GM19025 (cell line): ENCODE data around the gene ATP1B3.
A peak's percentile ranks its signal among the peaks of the same experiment; 100 is the strongest.
"Not testable (repeated sequence)": the region's sequence is repeated elsewhere in the genome, so short reads cannot be mapped to it uniquely, and the experiment has no call there.

ENCODE experiments used
- ATAC-seq: cut with Tn5 transposase; IDR thresholded peaks from one replicate; pipeline ENCODE4 v1.9.1; 2021; ENCODE audit warnings: mild to moderate bottlenecking, low read depth, moderate library complexity; ENCODE audit not compliant: unreplicated experiment

The ATP1B3 gene

DNA sequence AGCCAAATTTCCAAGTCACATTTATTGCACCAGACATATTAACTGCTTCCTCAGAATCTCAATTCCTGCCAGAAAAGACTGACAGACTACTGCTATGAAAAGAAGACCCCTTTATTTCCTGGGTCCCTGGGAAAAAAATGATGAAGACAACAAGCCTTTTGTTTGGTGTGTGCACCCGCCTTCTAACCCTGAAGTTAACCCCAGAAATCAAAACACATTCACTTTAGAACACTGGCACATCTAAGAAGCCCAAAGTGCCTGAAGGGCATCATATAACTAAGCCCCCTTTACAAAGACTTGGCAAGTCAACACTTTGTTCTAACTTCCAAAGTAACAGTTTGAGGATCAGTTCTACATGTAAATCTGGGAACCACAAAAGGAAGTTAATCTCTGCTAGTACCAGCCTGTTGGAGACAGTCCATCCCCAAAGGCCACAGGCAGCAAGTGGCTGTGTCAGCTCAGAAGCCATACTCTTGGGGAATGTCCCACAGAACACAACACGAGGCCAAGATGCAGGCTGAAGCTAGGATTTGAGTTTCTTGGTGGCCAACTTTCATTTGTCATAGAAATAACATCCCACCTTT lies 16.3 kb upstream of the ATP1B3 start:
- ATAC-seq = no peak

GRCh38 chr3:141860766-141861513 lies 15.5 kb upstream of the ATP1B3 start:
- no peak for ATAC-seq

- ATAC-seq = no peak
Observed at GRCh38 chr3:141862279-141862816, 14.1 kb upstream of the ATP1B3 start.

GRCh38 chr3:141863491-141863890 lies 13.0 kb upstream of the ATP1B3 start:
- ATAC-seq = no peak

- no peak for ATAC-seq
Observed at GRCh38 chr3:141864281-141864970, 12.0 kb upstream of the ATP1B3 start.

DNA sequence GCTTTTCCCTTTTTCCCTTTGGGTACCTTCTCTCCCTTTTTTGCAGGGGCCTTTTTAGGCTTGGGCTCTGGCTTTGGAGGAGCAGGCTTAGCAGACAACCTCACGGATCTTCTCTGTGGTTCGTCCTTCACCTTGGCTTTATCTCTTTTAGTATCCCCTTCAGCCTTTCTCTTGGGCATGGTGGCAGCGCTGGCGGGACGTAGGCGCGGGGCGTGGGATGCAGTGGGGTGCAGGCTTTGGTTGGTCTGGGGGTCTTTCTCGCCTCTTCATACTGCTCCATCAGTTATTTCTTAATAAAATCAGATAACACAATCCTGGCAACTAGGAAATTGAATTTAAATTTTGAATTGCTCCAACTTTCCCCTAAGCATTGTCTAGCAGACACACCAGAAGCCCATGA lies 11.3 kb upstream of the ATP1B3 start:
- no peak for ATAC-seq

GRCh38 chr3:141870091-141870687 lies 6.3 kb upstream of the ATP1B3 start:
- ATAC-seq = no peak

- ATAC-seq = peak; percentile 32
Observed at GRCh38 chr3:141875374-141875892, 1.0 kb upstream of the ATP1B3 start.

GRCh38 chr3:141875893-141876380 lies 506 bp upstream of the ATP1B3 start:
- peak; percentile 34 for ATAC-seq

DNA sequence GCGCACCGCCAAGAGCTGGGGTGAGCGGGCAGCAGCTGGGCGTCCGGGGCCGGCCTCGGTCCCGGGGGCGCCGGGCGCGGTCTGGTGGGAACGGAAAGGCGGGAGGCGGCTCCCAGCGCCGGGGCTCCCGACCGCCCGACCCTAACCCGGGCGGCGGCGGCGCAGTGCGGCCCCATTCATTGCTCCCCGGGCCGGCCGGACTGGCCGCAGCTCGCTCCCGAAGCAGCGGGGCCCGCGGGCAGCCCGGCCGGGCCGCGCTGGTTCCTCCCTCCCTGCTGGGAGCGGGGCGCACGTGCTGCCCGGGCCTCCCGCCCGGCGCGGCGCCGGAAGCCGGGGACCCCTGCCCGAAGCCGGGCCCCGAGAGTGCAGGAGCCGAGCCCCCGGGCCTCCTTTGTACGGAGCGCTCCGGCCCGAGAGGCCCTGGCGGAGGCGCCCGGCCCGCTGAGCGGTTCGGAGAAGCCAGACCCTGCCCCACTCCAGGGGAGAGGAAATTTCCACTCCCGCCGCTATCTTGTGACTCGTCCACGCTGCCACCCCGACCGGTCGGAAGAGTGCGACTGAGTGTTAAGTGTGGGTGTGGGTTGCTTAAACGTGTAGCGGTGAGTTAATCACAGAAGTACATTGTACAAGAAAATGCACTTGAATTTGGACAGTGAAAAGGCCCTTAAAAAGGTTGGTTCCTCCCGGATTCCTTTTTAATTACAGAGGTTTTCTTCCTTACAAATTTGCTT lies 613 bp downstream of the ATP1B3 start:
- peak; percentile 20 for ATAC-seq

- no peak for ATAC-seq
Observed at GRCh38 chr3:141877911-141878310, 1.5 kb downstream of the ATP1B3 start.

GRCh38 chr3:141878326-141878725 lies 1.9 kb downstream of the ATP1B3 start:
- ATAC-seq = no peak

DNA sequence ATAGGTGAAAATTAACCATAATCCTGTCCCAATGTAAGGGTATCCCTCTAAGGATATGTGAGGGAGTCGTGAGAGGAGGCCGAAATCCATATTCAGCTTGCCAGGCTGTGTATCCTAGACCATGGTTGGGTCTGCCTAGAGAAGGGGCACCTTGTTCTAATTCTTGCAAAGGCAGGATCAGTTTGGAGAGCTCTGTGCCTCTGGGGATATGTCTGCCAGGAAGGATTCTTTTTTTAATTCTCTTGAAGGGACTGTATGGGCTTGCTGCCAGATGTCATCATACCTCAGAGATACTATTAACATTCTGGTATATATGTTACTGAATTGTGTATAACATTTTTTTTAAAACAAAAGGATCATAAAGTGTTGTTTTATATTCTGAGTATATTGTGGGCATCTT lies 2.4 kb downstream of the ATP1B3 start:
- no peak for ATAC-seq

DNA sequence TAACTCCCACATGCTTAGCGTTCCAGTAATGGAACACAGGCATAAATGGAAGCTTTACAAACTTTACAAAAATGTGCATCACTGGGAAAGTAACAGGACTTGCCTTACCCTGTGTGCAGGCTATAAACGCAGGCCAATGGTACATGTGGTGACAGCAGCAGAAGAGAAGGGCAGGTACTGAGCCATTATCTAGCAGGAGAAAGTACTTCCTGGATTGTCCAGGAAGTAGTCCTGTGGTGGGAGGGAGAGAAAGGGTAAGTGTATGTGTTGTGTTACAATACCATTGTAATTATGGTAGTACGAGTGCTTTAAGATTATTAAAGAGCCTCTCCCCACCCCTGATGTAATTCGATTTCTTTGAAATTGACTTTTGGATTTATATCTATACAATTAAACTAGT lies 5.3 kb downstream of the ATP1B3 start:
- no peak for ATAC-seq

- ATAC-seq = no peak
Observed at GRCh38 chr3:141887051-141887450, 10.6 kb downstream of the ATP1B3 start.

DNA sequence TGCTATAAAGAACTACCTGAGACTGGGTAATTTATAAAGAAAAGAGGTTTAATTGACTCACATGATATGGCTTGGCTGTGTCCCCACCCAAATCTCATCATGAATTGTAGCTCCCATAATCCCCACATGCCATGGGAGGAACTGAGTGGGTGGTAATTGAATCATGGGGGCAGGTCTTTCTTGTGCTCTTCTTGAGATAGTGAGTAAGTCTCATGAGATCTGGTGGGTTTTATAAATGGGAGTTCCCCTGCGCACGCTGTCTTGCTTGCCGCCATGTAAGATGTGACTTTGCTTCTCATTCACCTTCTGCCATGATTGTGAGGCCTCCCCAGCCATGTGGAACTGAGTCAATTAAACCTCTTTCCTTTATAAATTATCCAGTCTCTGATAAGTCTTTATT lies 12.1 kb downstream of the ATP1B3 start:
- not testable (repeated sequence) for ATAC-seq

DNA sequence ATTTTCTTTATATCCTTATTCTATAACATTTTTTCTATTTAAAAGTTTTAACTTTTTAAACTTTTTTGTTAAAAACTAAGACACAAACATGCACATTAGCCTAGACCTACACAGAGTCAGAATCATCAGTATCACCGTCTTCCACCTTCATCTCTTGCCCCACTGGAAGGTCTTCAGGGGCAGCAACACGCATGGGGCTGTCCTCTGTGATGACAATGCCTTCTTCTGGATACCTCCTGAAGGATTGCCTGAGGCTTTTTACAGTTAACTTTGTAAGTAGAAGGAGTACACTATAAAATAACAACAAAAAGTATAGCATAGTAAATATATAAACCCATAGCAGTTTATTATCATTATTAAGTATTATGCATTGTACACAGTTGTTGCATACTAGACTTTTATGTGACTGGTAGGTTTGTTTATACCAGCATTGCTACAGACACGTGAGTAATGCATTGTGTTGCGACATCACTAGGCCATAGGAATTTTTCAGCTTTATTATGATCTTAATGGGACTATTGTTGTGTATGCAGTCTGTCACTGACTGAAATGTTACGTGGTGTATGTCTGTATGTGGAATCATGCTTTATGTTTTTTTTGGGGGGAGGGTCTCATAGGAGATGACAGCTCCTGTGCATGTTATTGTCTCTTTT lies 18.2 kb downstream of the ATP1B3 start:
- ATAC-seq = no peak

DNA sequence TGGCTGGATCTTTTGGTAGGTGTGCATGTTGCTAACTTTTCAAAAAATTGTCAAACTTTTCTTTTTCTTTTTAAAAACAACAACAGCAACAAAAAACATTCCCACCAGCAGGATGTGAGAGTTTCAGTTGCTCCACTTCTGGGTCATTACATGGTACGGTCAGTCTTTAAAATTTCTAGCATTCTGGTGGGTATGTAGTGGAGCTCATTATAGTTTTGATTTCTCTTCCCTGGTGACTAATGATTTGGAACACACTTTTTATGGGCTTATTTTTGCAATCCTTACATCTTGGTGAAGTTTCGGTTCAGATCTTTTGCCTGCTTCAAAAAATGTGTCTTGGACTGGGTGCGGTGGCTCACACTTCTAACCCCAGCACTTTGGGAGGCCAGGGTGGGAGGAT lies 19.3 kb downstream of the ATP1B3 start:
- ATAC-seq = no peak

- no peak for ATAC-seq
Observed at GRCh38 chr3:141898908-141899307, 22.5 kb downstream of the ATP1B3 start.

GRCh38 chr3:141900343-141900742 lies 23.9 kb downstream of the ATP1B3 start:
- ATAC-seq = no peak
